Stomach (tissue), 4 donors: ENCODE measurements around the gene PLEKHA5.

Experiments used
- CTCF ChIP-seq, 7 experiments: fragments of 450-650 bp in 4 of 7; fragments of 200-600 bp in 3 of 7; sonication (generic) in 3 of 7; IDR thresholded peaks; one replicate each; pipeline ENCODE4 v1.5.1; 2016 to 2019; ENCODE audit warnings: antibody characterized with exemption in 7 of 7, control low read depth in 2 of 7, mild to moderate bottlenecking in 1 of 7
- EP300 ChIP-seq: sonication (generic); formaldehyde crosslinking; IDR thresholded peaks from one replicate; pipeline ENCODE4 v1.6.1; 2017; ENCODE audit warnings: antibody characterized with exemption
- POLR2A ChIP-seq, 4 donors: fragments of 450-650 bp; IDR thresholded peaks; one replicate each; pipeline ENCODE4 v1.6.1; 2016; ENCODE audit warnings: antibody characterized with exemption in 4 of 4, control low read depth in 2 of 4, mild to moderate bottlenecking in 1 of 4, moderate library complexity in 1 of 4
- POLR2AphosphoS5 ChIP-seq, 3 donors: sonication (generic); formaldehyde crosslinking; IDR thresholded peaks; one replicate each; pipeline ENCODE4 v1.6.1; 2016; ENCODE audit warnings: antibody characterized with exemption in 3 of 3

GRCh38 chr12:19148860-19149259, 19.3 kb downstream of the PLEKHA5 start:
- TF ChIP-seq POLR2AphosphoS5 (IDR thresholded peaks at IDR 0.05) (no peak), CTCF (IDR thresholded peaks at IDR 0.05) (no peak), POLR2A (IDR thresholded peaks at IDR 0.05) (no peak), EP300 (no peak)
